Retinal pigment epithelial cell (primary cell): Measurements from ENCODE around the gene ZNF385B.

Experiments used
- DNase-seq: peaks from one replicate; pipeline ENCODE4 v3.0.0-alpha.2; 2010; ENCODE audit warnings: low read depth
- H3K4me3 ChIP-seq: 2 replicates; pipeline ENCODE4 v1.5.1; 2011; ENCODE audit warnings: mild to moderate bottlenecking, low read length, control low read depth, moderate library complexity
- CTCF ChIP-seq: conservative IDR thresholded peaks from 2 replicates; pipeline ENCODE4 v1.5.1; 2011; ENCODE audit warnings: low read depth, low read length, control low read depth, inconsistent platforms

ZNF385B gene

GRCh38 chr2:179622635-179623300 is 238.6 kb downstream of the ZNF385B start:
- no peak for DNase-seq
- TF ChIP-seq CTCF, result no peak
- H3K4me3 ChIP-seq, result no peak overlapping the region

DNA sequence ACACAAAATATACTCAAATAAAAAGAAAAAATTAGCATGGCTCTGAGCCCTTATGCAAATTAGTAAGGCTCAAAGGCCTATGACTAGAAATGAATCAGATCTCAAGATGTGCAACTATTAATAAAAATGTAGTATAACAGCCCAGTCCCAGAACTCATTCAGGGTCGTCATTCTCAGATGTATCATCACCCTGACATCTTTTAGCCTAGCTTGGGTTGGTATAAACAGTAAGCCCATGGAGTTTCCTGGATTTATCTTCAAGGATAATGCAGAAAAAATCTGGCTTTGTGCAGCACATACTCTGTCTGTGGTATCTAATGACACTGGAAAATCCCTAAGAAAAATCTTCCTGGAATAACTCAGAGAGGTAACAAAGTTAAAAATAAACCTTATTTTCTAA is 239.3 kb downstream of the ZNF385B start:
- no peak overlapping the region for H3K4me3 ChIP-seq
- DNase-seq, result no peak
- TF ChIP-seq CTCF, result no peak

DNA sequence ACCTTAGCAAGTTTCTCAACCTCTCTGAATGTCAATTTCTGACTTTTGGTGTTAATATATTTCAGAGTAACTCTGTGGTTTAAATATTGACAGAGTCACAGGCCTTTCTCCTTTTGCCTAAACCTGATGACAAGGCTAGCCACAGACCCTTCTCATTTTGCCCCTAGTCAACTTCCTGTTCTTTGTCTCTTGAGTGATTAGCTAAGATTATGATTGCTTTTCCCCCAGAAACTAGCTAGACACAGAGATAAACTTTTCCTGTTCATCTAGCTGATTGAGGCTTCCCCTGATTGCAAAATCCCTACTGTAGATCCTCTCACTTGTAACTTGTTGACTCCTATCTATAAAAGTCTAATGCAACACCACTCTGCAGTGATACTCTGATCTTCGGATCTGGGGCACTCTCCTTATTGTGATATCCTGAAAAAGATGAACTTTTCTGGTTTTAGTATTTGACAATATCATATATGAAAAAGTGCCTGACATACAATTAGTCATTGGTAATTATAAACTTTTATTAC is 241.4 kb downstream of the ZNF385B start:
- no peak overlapping the region for H3K4me3 ChIP-seq
- no peak for TF ChIP-seq CTCF
- DNase-seq, result no peak

DNA sequence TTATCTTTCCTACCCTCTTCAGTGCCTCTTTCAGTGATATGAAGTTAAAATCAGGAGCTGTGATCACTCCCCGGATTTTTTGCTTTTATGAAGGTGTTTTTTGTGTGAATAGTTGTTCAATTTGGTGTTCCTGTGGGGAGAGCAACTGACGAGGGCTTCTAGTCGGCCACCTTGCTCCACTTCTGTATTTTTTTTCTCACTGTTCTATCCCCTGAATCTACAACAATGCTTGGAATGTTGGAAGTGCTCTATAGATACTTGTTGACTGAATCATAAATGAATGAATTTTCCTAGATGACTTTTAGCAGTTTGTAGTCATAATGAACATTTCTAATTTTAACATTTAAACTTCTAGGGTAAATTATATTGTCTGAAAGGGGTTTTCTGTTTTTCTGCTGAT is 247.3 kb downstream of the ZNF385B start:
- no peak for TF ChIP-seq CTCF
- DNase-seq, result no peak
- H3K4me3 ChIP-seq, result no peak overlapping the region

DNA sequence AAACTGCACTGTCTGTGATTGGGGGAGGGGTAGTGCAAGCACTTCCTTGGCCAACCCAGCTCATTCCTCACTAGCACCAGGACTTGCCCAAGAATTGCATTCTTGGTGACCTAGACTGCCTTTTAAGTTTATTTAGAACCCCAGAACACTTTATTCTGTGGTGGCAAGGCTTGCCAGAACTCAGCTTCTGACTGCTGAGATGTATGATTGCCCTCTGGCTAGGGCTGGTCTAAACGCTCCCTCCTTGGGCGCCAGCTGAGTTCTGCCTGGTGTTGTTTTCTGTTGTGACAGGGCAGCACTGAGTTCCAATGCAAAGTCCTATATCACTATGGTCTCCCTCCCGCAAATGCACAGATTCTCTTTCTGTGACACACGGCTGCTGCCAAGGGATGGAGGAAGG is 247.7 kb downstream of the ZNF385B start:
- no peak for TF ChIP-seq CTCF
- no peak for DNase-seq
- no peak overlapping the region for H3K4me3 ChIP-seq

GRCh38 chr2:179613299-179613651 is 248.1 kb downstream of the ZNF385B start:
- no peak overlapping the region for H3K4me3 ChIP-seq
- TF ChIP-seq CTCF, result no peak

GRCh38 chr2:179612591-179613298 is 248.7 kb downstream of the ZNF385B start:
- DNase-seq, result no peak

More at GRCh38 chr2:179613299-179613651, 248.1 kb downstream of the ZNF385B start:
- no peak for DNase-seq

More at GRCh38 chr2:179612591-179613298, 248.7 kb downstream of the ZNF385B start:
- no peak overlapping the region for H3K4me3 ChIP-seq
- TF ChIP-seq CTCF, result no peak
